GM13977 (cell line): ENCODE measurements around the gene IL1RAPL2.

Experiments
- DNase-seq: peaks from one replicate; pipeline ENCODE4 v3.0.0; 2012; ENCODE audit warnings: low spot score
- CTCF ChIP-seq: IDR thresholded peaks from 2 replicates; pipeline ENCODE4 v1.5.1; 2012; ENCODE audit warnings: mild to moderate bottlenecking, control low read depth; ENCODE audit not compliant: insufficient read depth; ENCODE audit errors: extremely low read depth, missing control alignments
- in situ Hi-C: fragments of 300-500 bp; cut with MboI; formaldehyde crosslinking; loops from one replicate; pipeline ENCODE4 v1.12.0; 2022; ENCODE audit warnings: low sequenced_read_pairs, low pct_unique_long_range_greater_than_20kb, mixed read lengths, inconsistent platforms; ENCODE audit not compliant: unreplicated experiment

IL1RAPL2 gene

GRCh38 chrX:105317117-105317516, 751.1 kb downstream of the IL1RAPL2 start:
- DNase-seq: no peak
- TF ChIP-seq CTCF: no peak
- in situ Hi-C loops: no loop called here

- in situ Hi-C loops: no loop called here
- DNase-seq: no peak
- TF ChIP-seq CTCF: no peak
These were observed 757.9 kb downstream of the IL1RAPL2 start for GRCh38 chrX:105323928-105324327.

GRCh38 chrX:105328773-105329172, 762.8 kb downstream of the IL1RAPL2 start:
- in situ Hi-C loops: no loop called here
- no peak for TF ChIP-seq CTCF
- DNase-seq: no peak

- in situ Hi-C loops: no loop called here
- DNase-seq: no peak
These were observed 765.2 kb downstream of the IL1RAPL2 start for GRCh38 chrX:105331244-105331643.

GRCh38 chrX:105347373-105347772, 781.4 kb downstream of the IL1RAPL2 start:
- DNase-seq: no peak
- no peak for TF ChIP-seq CTCF
- in situ Hi-C loops: no loop called here

More at GRCh38 chrX:105331244-105331643, 765.2 kb downstream of the IL1RAPL2 start:
- TF ChIP-seq CTCF: no peak

GRCh38 chrX:105349476-105349875, 783.5 kb downstream of the IL1RAPL2 start:
- TF ChIP-seq CTCF: no peak
- in situ Hi-C loops: no loop called here
- DNase-seq: no peak

- no peak for DNase-seq
- in situ Hi-C loops: no loop called here
- TF ChIP-seq CTCF: no peak
These were observed 809.8 kb downstream of the IL1RAPL2 start for GRCh38 chrX:105375816-105376215.
